Endothelial cell of umbilical vein (primary cell): ENCODE measurements around the gene ANKS1B. TPM values are rescaled to one million over a fixed set of nuclear protein-coding genes. Genes with fewer than 3 reads are reported as not detected.

ENCODE experiments used
- BruUV-seq: library from RNA; stranded (reverse); fragments of 400-500 nt; replicated peaks from 2 replicates; lab custom pipeline; 2021; lab: Mats Ljungman, UMichigan
- CTCF ChIA-PET: fragments of 300-600, 350-600 bp; sonication (Branson Sonifier 250); formaldehyde crosslinking; loops from one replicate; lab custom pipeline; 2021; ENCODE audit warnings: antibody characterized with exemption, inconsistent platforms; lab: Charles Lee
- POLR2A ChIA-PET: fragments of 300-600, 350-600 bp; sonication (Branson Sonifier 250); formaldehyde crosslinking; loops from one replicate; lab custom pipeline; 2021; ENCODE audit warnings: antibody characterized with exemption, inconsistent platforms; lab: Charles Lee
- DNase-seq: peaks from one replicate; pipeline ENCODE4 v3.0.0-alpha.2; 2011; ENCODE audit warnings: low read depth, low spot score
- FAIRE-seq: peaks from 2 replicates; lab custom pipeline; 2011; peaks lifted over from hg19 to GRCh38; lab: Jason Lieb, UNC
- H2AFZ ChIP-seq: 2 replicates; pipeline ENCODE4 v1.6.0; 2012; ENCODE audit warnings: low read depth, low read length, control low read depth, inconsistent platforms
- H3K27ac ChIP-seq: 2 replicates; pipeline ENCODE4 v1.5.1; 2011; ENCODE audit warnings: low read depth, mild to moderate bottlenecking, control low read depth, low read length, moderate library complexity; ENCODE audit not compliant: insufficient read depth
- H3K27me3 ChIP-seq, 2 experiments: 2 replicates each; pipeline versions ENCODE4 v1.6.0 to v1.6.1; 2011; ENCODE audit warnings: low read length in 2 of 2, mixed read lengths in 1 of 2; ENCODE audit not compliant: control insufficient read depth in 2 of 2, insufficient read depth in 2 of 2
- H3K36me3 ChIP-seq, 2 experiments: 2 replicates in 1 of 2; 3 replicates in 1 of 2; pipeline ENCODE4 v1.5.1; 2011; ENCODE audit warnings: low read length in 2 of 2, mild to moderate bottlenecking in 1 of 2, moderate library complexity in 1 of 2; ENCODE audit not compliant: control insufficient read depth in 2 of 2, insufficient read depth in 2 of 2; ENCODE audit errors: extremely low read depth in 1 of 2
- H3K4me1 ChIP-seq: 3 replicates; pipeline ENCODE4 v1.5.1; 2011; ENCODE audit warnings: mild to moderate bottlenecking, low read length; ENCODE audit not compliant: control insufficient read depth, insufficient read depth; ENCODE audit errors: extremely low read depth
- H3K4me2 ChIP-seq: 2 replicates; pipeline ENCODE4 v1.6.1; 2011; ENCODE audit warnings: low read length, control low read depth, mixed read lengths; ENCODE audit not compliant: insufficient read depth
- H3K4me3 ChIP-seq, 3 experiments: fragments of 200-600 bp in 1 of 3; sonication (generic), shearing (Covaris generic) in 1 of 3; replicated peaks in 1 of 3; 2 replicates each; pipeline ENCODE4 v1.5.1; 2011 to 2016; ENCODE audit warnings: control low read depth in 3 of 3, low read length in 3 of 3, mild to moderate bottlenecking in 2 of 3, inconsistent platforms in 1 of 3, low read depth in 1 of 3, moderate library complexity in 1 of 3; ENCODE audit not compliant: insufficient read depth in 1 of 3
- H3K79me2 ChIP-seq: 2 replicates; pipeline ENCODE4 v1.6.0; 2012; ENCODE audit warnings: low read length, inconsistent platforms; ENCODE audit not compliant: control insufficient read depth, insufficient read depth
- H3K9ac ChIP-seq: replicated peaks from 2 replicates; pipeline ENCODE3; 2011; ENCODE audit warnings: low read length, control low read depth; ENCODE audit not compliant: insufficient read depth; ENCODE audit errors: extremely low read depth
- H3K9me1 ChIP-seq: replicated peaks from 3 replicates; pipeline ENCODE4 v1.6.0; 2011; ENCODE audit warnings: mild to moderate bottlenecking, low read length; ENCODE audit not compliant: control insufficient read depth, insufficient read depth; ENCODE audit errors: extremely low read depth
- H3K9me3 ChIP-seq: replicated peaks from 2 replicates; pipeline ENCODE4 v1.5.1; 2012; ENCODE audit warnings: low read length, inconsistent platforms; ENCODE audit not compliant: control insufficient read depth, insufficient read depth
- H4K20me1 ChIP-seq: replicated peaks from 2 replicates; pipeline ENCODE3; 2011; ENCODE audit warnings: mild to moderate bottlenecking, low read length; ENCODE audit not compliant: control insufficient read depth, insufficient read depth; ENCODE audit errors: extremely low read depth
- EZH2 ChIP-seq: IDR thresholded peaks from 2 replicates; pipeline ENCODE4 v1.6.1; 2012; ENCODE audit warnings: borderline replicate concordance, low read depth, mild to moderate bottlenecking, moderate library complexity, low read length, inconsistent platforms; ENCODE audit not compliant: severe bottlenecking
- FOS ChIP-seq: IDR thresholded peaks from 2 replicates; pipeline ENCODE4 v1.6.1; 2011; ENCODE audit warnings: mild to moderate bottlenecking, low read length, moderate library complexity, borderline replicate concordance; ENCODE audit not compliant: insufficient read depth
- GATA2 ChIP-seq: IDR thresholded peaks from 2 replicates; pipeline ENCODE4 v1.7.0; 2011; ENCODE audit warnings: low read depth, mild to moderate bottlenecking, moderate library complexity, mixed read lengths, low read length; ENCODE audit not compliant: insufficient read length, insufficient read depth
- JUN ChIP-seq: IDR thresholded peaks from 2 replicates; pipeline ENCODE4 v1.6.1; 2011; ENCODE audit warnings: borderline replicate concordance, low read depth; ENCODE audit not compliant: insufficient read length, insufficient read depth
- MYC ChIP-seq: IDR thresholded peaks from one replicate; pipeline ENCODE4 v1.6.1; 2011; ENCODE audit warnings: mild to moderate bottlenecking, low read depth, low read length
- POLR2A ChIP-seq: IDR thresholded peaks from 2 replicates; pipeline ENCODE4 v1.6.1; 2012; ENCODE audit warnings: low read depth, mild to moderate bottlenecking, control low read depth, low read length
- POLR2AphosphoS5 ChIP-seq: IDR thresholded peaks from 2 replicates; pipeline ENCODE4 v1.6.1; 2012; ENCODE audit warnings: low read depth, mild to moderate bottlenecking, control low read depth, low read length, moderate library complexity; ENCODE audit not compliant: insufficient read depth
- dilution Hi-C: fragments of 300-500 bp; cut with MboI; formaldehyde crosslinking; loops from one replicate; pipeline ENCODE4 v1.15.0; 2019; ENCODE audit warnings: low sequenced_read_pairs; ENCODE audit not compliant: extremely low pct_ligation_motif_present
- intact Hi-C: fragments of 100-400 bp; cut with micrococcal nuclease; formaldehyde crosslinking; loops from one replicate; pipeline ENCODE4 v1.10.0; 2022
- polyA plus RNA-seq, 4 experiments: library from polyadenylated mRNA; depleted of rRNA in 3 of 4; stranded (reverse) in 3 of 4; unstranded in 1 of 4; fragments of >200 nt; gene quantifications; 2 replicates each; pipeline versions ENCODE4 v1.2.1 to v1.2.3, GENCODE V29; 2011 to 2012; ENCODE audit warnings: missing spikeins in 1 of 4
- total RNA-seq: library from RNA; stranded (reverse); gene quantifications from 2 replicates; pipeline ENCODE4 v1.2.3, GENCODE V29; 2021
- TF ChIP-seq, protein P1 (sequence below), 2 donors: IDR thresholded peaks; 1 replicate in 1 of 2; 2 replicates in 1 of 2; pipeline ENCODE4 v1.5.1; 2011; ENCODE audit warnings: low read length in 2 of 2, mild to moderate bottlenecking in 2 of 2, moderate library complexity in 2 of 2, control low read depth in 1 of 2, inconsistent platforms in 1 of 2, low read depth in 1 of 2; ENCODE audit not compliant: insufficient read depth in 1 of 2; ENCODE audit errors: extremely low read depth in 1 of 2
- TF ChIP-seq, protein P2 (sequence below): IDR thresholded peaks from 2 replicates; pipeline ENCODE4 v1.6.1; 2011; ENCODE audit not compliant: insufficient read depth, insufficient read length

ANKS1B gene
- total and polyA plus RNA-seq, 2 donors (not counting 3 experiments of a cell fraction or from before 2014, with no cell fraction given): 0.15 to 0.38 TPM

DNA sequence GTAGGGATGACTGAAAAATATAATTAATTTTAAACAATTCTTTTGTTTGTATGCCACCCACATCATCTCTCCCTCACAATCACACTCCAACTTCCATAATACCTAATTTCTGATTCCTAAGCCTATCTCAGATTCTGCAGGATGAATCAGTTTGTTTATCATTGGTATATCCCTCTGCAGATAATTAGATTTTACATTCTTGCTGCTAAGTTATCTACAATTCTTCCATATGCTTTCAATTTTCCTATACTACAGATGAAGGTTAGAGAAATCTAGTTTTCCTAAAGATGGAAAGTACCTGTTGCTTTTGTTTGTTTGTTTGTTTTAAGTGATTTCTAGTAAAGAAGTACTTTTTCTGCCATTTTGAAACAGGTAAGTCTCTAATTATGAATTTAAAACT, 105.3 kb downstream of the ANKS1B start:
- Histone ChIP-seq H3K4me3 (no peak overlapping the region), H3K27me3 (no peaks in the 10 kb centered on the region), H2AFZ (no peak overlapping the region), H3K9me3 (no peaks in the 10 kb centered on the region), H3K4me2 (no peak overlapping the region), H3K36me3 (no peaks in the 10 kb centered on the region), H3K4me1 (no peaks in the 10 kb centered on the region), H3K9ac (no peak overlapping the region), H3K9me1 (no peaks in the 10 kb centered on the region), H3K27ac (no peak overlapping the region), H4K20me1 (no peaks in the 10 kb centered on the region), H3K79me2 (no peaks in the 10 kb centered on the region)
- intact Hi-C loops (no loop called here), dilution Hi-C loops (no loop called here)
- DNase-seq (no peak), FAIRE-seq (no peak)
- POLR2A ChIA-PET: no interaction called here
- CTCF ChIA-PET: interaction anchor here (1.4 kb wide), 1 partner anchor 18 kb away, joined by 3 read pairs; no protein-coding TSS in a partner anchor
- TF ChIP-seq POLR2AphosphoS5 (no peak), JUN (no peak), FOS (no peak), POLR2A (no peak), GATA2 (no peak)
- TF ChIP-seq, protein P1, sequence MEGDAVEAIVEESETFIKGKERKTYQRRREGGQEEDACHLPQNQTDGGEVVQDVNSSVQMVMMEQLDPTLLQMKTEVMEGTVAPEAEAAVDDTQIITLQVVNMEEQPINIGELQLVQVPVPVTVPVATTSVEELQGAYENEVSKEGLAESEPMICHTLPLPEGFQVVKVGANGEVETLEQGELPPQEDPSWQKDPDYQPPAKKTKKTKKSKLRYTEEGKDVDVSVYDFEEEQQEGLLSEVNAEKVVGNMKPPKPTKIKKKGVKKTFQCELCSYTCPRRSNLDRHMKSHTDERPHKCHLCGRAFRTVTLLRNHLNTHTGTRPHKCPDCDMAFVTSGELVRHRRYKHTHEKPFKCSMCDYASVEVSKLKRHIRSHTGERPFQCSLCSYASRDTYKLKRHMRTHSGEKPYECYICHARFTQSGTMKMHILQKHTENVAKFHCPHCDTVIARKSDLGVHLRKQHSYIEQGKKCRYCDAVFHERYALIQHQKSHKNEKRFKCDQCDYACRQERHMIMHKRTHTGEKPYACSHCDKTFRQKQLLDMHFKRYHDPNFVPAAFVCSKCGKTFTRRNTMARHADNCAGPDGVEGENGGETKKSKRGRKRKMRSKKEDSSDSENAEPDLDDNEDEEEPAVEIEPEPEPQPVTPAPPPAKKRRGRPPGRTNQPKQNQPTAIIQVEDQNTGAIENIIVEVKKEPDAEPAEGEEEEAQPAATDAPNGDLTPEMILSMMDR (IDR thresholded peaks at IDR 0.05; ENCODE audit: extremely low read depth in 1 of 2, insufficient read depth in 1 of 2, low read depth in 1 of 2, low read length in 2 of 2): no peak
- BruUV-seq: no TSS peak

DNA sequence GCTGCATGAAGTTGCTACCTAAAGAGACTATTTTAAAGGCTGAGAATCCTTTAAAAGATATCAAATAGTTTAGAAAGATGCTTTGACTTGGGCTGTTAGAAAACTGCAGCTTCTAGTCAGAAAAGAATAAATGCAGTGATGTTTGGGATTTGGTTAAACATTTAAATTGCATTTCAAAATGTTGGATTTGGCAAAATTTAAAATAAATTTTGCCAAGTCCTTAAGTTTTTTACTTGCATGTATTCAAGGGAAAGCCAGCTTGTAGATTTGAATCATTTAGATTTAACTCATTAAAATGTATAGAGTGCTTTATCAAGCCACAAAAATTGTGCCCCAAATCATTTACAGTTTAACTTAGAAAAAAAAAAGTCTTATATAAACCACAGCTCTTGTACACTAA, 109.7 kb downstream of the ANKS1B start:
- Histone ChIP-seq H2AFZ (no peak overlapping the region), H3K9ac (no peak overlapping the region), H3K27me3 (no peaks in the 10 kb centered on the region), H3K9me3 (no peaks in the 10 kb centered on the region), H3K4me2 (no peak overlapping the region), H3K4me1 (no peaks in the 10 kb centered on the region), H4K20me1 (no peaks in the 10 kb centered on the region), H3K79me2 (no peaks in the 10 kb centered on the region), H3K4me3 (no peak overlapping the region), H3K36me3 (no peaks in the 10 kb centered on the region), H3K27ac (no peak overlapping the region), H3K9me1 (no peaks in the 10 kb centered on the region)
- POLR2A ChIA-PET: no interaction called here
- dilution Hi-C loops: no loop called here
- no peak for DNase-seq
- no peak for FAIRE-seq
- BruUV-seq: no TSS peak
- CTCF ChIA-PET: no interaction called here
- TF ChIP-seq, protein P1 (IDR thresholded peaks at IDR 0.05; ENCODE audit: extremely low read depth in 1 of 2, insufficient read depth in 1 of 2, low read depth in 1 of 2, low read length in 2 of 2): no peak
- TF ChIP-seq, protein P2, sequence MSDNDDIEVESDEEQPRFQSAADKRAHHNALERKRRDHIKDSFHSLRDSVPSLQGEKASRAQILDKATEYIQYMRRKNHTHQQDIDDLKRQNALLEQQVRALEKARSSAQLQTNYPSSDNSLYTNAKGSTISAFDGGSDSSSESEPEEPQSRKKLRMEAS: no peak
- TF ChIP-seq FOS (no peak), GATA2 (no peak), JUN (no peak), POLR2A (no peak), MYC (no peak), EZH2 (no peak)
- intact Hi-C loops: no loop called here
